ENCODE measurements around the gene MTO1.
"Not testable (repeated sequence)": the region's sequence is repeated elsewhere in the genome, so short reads cannot be mapped to it uniquely, and the experiment has no call there.

The MTO1 gene, protein sequence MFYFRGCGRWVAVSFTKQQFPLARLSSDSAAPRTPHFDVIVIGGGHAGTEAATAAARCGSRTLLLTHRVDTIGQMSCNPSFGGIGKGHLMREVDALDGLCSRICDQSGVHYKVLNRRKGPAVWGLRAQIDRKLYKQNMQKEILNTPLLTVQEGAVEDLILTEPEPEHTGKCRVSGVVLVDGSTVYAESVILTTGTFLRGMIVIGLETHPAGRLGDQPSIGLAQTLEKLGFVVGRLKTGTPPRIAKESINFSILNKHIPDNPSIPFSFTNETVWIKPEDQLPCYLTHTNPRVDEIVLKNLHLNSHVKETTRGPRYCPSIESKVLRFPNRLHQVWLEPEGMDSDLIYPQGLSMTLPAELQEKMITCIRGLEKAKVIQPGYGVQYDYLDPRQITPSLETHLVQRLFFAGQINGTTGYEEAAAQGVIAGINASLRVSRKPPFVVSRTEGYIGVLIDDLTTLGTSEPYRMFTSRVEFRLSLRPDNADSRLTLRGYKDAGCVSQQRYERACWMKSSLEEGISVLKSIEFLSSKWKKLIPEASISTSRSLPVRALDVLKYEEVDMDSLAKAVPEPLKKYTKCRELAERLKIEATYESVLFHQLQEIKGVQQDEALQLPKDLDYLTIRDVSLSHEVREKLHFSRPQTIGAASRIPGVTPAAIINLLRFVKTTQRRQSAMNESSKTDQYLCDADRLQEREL

DNA sequence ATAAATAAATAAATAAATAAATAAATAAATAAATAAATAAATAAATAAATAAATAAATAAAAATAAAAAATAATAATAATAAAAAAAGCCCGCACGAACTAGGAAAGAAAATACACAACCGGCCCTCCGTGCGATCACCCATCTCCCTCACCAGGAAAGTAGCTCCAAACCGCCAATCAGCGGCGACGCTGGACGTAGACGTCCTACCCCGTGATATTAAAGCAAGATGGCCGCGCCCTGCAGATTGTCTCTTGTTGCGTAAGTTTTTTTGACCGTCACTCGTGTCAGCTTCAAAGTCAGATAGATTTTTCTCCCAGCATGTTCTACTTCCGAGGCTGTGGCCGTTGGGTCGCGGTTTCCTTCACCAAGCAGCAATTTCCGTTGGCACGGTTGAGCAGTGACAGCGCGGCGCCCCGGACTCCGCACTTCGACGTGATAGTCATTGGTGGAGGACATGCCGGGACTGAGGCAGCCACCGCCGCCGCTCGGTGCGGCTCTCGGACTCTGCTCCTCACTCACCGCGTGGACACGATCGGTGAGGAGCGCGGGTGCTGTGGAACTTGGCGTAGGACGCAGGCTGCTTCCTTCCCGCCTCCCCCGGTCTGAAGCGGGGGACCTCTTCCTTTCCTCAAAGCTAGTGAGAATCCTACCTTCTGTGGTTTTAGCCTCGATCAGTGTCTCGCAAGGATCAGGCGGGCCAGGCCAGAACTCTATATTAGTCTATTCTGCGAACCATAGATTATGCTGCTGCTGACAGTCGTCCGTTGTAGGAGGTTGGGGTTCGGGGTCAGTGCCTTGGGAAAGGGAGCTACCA, at the start of gene MTO1:
MTO1 (plus strand) TSS at position 201 of the 814 bp plus-strand sequence; CDS start at position 319, 118 bp downstream.
- DNase-seq (ENCODE audit: low read depth in 2 of 2): peak; percentile 65 to 74

DNA sequence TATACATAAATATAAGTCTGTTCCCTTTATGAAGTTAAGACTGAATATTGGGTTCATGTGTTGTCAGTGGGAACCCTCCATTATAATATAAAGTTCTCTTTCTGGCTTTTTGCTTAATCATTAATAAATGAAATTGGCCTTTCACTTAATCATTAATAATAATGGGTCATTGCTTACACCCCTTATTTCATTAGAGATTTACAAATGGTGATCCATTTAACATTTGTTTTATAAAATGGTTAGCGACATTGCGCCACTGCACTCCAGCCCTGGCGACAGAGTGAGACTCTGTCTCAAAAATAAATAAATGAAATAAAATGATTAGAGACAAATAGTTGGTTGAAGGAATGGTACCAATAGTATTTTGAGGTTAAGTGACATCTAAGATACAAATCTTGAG, 48.4 kb upstream of the MTO1 start:
- no peak for DNase-seq (ENCODE audit: low read depth in 2 of 2)

DNA sequence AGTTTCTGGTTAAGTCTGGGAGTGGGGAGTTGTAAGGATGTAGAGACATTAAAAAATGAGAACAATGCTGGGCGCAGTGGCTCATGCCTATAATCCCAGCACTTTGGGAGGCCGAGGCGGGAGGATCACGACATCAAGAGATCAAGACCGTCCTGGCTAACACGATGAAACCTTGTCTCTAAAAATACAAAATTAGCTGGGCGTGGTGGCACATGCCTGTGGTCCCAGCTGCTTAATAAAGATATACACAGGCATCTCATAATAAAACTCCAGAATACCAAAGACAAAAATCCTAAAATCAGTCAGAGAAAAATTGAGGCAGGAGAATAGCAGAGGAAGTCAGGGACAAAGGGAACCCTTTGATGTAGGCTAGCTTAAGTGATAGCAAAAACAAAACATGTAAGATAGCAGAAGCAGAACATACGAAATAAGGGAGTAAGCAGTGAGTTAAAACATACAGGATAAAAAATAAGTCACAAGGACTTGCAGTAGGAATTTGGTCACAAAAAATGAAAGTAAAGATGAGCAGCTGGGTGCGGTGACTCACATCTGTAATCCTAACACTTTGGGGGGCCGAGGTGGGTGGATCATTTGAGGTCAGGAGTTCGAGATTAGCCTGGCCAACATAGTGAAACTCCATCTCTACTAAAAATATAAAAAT, 43.3 kb upstream of the MTO1 start:
- DNase-seq (ENCODE audit: low read depth in 2 of 2): no peak

DNA sequence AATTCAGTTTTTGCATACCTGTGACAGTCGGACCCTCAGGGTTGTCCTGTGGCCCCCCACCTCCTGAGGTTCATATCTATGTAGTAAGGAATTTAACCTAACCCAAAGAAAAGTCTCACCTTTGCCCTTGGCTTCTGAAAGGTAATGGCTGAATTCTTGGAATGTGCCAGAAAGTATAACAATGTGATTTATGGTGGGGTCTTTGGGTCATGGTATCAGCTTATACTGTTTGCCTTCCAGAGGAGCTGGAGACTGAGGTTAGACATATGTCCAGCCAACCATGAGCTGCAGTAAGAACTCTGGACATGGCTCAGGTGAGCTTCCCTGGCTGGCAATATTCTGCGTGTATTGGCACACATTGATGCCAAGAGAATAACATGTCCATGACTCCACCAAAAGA, 40.0 kb upstream of the MTO1 start:
- no peak for DNase-seq (ENCODE audit: low read depth in 2 of 2)

DNA sequence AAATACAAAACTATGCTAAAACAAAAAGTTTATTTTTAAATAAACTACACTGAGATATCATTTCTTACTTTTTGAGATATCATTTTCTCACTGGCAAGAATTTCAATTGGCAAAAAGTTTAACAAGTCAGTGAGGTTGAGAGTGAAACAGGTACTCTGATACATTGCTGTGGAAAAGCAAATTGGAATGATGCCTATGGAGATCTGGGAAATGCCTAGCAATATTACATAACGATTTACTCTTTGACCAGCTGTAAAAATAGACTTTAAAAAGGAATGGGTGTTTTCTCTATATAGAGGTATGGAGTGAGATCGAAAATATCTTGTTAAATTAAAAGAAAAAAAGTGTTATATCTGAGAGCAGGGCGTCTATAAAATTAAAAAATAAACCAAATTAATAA, 26.3 kb upstream of the MTO1 start:
- no peak for DNase-seq (ENCODE audit: low read depth in 2 of 2)

DNA sequence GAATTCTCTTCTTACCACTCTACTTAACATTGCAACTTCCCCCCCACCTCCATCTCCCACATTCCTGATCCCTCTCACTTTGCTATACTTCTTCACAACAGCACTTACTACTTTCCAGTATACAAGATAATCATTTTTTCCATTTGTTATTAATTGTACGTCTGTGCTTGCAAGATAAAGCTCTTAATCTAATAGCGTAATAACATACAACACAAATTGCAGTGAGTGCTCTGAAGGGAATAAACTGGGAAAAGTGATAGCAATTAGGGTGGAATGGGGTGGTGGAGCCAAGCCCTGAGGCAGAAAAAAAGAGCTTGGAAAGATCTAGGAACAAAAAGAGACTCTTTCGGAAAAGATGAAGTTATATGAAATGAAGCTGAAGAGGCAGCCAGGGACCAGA, 18.0 kb upstream of the MTO1 start:
- DNase-seq (ENCODE audit: low read depth in 2 of 2): no peak

DNA sequence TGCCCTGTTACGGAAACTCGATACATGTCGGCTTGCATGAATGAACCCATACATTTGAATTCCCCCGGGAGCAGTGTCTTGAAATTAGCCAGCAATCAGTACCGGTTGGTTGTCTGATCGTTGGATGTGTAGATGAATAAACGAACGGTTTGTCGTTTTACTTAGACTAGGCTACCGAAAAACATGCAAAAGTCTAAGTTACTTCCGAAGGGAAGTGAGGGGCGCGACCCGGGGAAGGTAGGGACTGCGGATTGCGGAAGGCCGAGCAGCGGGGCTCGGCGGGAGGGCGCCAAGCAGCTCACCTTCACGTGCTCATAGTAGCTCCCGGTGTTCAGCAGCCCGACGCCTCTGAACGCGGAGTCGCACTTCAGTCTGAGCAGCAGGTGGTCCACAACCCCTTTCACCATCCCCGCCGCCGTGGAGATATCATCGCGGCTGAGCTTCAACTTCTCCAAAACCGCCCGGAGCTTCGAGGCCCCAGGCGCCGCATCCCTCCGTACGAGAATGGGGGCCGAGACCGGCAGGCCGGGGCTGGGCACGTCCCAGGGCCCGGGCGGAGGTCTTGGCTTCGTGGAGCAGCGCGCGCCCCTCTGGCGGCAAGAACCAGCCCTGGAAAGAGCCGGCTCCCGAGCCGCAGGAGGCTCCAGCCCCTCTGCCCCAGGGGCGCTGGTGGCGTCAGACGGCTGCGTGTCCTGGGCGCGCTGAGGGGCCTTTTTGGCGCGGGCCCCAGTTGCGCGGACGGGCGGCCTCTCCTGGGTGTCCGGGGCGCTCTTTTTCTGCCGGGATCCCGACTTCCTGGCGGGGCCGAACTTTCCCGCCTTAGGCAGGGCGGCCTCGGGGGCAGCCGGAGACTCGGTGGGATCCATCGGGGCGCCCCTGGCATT, 10.1 kb upstream of the MTO1 start:
- DNase-seq (ENCODE audit: low read depth in 2 of 2): no peak

DNA sequence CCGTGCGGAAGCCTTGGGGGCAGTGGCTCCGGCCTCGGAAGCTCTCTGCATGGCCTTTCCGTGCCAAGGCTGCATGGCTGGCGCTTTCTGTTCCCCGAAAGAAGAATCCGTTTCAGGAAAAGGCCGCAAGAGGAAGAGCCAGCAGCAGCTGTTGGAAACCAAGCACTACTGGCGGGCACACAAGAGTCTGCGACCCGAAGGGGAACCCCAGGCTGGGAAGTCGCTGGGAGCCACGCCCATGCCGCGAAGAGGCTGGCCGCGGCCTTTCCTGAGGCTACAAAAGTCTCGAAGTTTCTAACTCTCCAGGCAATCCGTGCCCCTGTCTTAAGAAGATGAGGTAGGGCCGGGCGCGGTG, 9.5 kb upstream of the MTO1 start, which contains the start of gene CGAS:
CGAS (minus strand) TSS at position 191 of the 355 bp plus-strand sequence; CDS start at position 75, 116 bp downstream.
- peak; percentile 53 to 56 for DNase-seq (ENCODE audit: low read depth in 2 of 2)

DNA sequence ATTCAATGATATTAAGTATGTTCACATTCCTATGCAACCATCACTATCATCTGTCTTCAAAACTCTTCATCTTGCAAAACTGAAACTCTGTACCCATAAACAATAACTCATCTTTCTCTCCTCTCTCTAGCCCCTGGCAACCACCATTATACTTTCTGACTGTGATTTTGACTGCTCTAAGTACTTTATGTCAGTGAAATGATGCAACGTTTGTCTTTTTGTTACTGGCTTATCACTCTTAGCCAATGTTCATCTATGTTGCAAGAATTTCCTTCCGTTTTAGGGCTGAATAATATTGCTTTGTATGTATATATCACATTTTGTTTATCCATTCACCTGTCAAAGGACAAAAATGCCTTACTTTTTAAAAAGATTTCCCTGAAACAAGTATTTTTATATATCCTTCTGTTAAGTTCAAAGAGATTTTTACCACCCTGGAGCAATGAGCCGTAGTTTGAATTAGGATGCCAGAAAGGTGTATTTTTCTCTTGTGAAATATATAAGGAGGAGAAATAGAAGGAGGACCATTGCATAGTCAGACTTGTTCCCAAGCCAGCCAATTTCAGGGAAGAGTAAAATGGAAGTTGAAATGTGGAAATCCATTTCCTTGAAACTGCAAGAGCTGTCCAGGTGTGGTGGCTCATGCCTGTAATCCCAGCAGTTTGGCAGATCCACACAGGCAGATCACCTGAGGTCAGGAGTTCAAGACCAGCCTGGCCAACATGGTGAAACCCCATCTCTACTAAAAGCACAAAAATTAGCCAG, 5.5 kb upstream of the MTO1 start:
- no peak for DNase-seq (ENCODE audit: low read depth in 2 of 2)

DNA sequence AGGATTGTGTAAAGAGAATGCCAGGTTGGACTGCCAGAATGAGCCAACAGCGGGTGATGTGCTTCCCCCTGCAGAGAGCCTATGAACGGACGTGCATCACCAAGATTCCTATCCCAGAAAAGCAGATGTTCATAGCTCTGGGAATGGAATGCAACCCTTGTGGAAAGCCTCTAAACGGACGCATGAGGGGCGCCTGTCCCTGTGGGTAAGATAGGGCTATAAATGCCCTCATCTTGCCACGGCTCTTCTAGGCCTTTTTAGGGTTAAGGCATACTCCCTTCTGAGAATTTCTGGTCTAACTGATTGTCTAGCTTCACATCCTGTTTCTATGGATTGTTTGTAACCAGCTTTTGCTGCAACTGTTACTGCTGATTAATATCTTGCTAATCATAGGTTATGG, 2.1 kb upstream of the MTO1 start:
- DNase-seq (ENCODE audit: low read depth in 2 of 2): not testable (repeated sequence)

DNA sequence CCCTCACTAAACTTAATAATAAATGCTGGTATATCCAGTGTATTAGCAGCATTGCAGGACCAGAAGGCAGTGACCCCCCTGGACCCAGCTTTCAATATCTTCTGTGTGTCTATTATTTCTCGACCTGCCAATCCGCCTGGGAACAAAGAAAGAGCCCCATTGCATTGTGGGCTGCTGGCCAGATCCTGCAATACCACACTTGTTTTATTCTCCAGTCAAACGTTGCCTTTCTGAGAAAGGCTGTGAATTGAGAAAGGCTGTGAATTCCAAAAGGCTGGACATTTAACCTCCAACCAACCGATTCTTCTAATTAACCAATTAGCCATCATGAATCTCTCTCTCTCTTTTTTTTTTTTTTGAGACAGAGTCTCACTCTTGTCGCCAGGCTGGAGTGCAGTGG, 1.5 kb upstream of the MTO1 start:
- DNase-seq (ENCODE audit: low read depth in 2 of 2): no peak

DNA sequence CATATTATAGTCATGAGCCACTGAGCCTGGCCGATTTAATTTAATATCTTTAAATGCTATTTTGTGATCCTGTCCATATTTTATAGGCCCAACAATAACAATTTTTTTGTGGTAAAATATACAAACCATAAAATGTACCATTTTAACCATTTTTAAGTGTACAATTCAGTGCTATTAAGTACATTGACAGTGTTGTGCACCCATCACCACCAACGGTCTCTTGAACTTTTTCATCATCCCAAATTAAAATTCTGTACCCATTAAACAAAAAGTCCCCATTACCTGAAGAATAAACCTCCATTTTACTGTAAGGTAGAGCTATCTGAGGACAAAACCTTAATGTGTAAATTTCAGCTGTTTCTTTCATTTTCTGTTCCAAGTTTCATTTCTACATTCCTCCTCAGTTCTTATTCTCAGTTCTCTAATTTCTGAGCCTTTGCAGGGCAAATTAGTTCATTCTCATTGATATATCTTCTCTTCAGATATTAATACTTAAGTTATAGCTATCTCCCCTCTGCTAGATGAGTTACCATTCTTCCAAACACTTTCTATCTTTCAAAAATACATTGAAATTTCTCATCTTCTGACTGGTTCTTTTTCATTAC, 10.3 kb downstream of the MTO1 start:
- no peak for DNase-seq (ENCODE audit: low read depth in 2 of 2)

DNA sequence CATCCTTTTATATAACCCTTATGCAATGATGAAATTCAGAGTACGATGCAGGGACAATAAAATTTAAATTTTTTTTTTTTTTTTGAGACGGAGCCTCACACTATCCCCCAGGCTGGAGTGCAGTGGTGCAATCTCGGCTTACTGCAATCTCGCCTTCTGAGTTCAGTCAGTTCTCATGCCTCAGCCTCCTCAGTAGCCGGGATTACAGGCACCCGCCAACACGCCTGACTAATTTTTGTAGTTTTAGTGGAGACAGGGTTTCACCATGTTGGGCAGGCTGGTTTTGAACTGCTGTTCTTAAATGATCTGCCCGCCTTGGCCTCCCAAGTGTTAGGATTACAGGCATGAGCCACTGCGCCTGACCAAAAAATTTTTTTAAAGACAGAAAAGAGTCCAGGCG, 15.2 kb downstream of the MTO1 start:
- DNase-seq (ENCODE audit: low read depth in 2 of 2): no peak

DNA sequence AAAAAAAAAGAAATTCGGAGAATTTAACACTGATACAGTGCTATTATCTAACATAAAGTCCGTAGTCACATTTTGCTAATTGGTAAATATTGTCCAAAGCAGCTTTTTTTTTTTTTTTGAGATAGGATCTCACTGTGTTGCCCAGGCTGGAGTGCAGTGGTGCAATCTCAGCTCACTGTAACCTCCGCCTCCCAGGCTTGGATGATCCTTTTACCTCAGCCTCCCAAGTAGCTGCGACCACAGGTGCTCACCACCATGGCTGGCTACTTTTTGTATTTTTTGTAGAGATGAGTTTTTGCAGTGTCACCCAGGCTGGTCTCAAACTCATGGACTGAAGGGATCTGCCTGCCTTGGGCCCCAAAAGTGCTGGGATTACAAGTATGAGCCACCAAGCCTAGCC, 15.9 kb downstream of the MTO1 start:
- DNase-seq (ENCODE audit: low read depth in 2 of 2): no peak

DNA sequence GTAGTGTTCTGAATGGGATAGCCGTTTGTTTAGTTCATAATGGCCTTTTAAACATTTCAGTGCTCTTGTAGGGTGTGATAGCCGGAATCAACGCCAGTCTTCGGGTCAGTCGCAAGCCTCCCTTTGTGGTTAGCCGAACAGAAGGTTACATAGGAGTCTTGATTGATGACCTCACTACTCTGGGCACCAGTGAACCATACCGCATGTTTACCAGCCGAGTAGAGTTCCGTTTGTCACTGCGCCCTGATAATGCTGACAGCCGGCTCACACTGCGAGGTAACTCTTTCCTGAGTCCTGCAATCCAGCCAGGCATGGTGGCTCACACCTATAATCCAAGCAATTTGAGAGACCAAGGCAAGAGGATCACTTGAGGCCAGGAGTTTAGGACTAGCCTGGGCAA, 20.4 kb downstream of the MTO1 start:
- no peak for DNase-seq (ENCODE audit: low read depth in 2 of 2)

DNA sequence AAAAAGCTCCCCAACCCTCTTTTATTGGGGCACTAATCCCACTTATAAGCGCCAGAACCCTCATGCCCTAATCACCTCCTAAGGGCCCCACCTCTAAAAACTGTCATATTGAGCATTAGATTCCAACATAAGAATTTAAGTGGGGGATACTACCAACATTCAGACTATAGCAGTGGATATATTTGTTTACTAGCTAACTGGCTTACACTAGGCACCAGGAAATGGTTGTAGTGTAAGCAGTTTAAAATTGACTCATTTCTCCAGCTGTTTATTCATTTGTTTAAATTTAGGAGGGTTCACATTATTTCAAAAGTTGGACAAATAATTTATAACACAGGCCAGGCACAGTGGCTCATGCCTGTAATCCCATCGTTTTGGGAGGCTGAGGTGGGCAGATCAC, 22.9 kb downstream of the MTO1 start:
- no peak for DNase-seq (ENCODE audit: low read depth in 2 of 2)

DNA sequence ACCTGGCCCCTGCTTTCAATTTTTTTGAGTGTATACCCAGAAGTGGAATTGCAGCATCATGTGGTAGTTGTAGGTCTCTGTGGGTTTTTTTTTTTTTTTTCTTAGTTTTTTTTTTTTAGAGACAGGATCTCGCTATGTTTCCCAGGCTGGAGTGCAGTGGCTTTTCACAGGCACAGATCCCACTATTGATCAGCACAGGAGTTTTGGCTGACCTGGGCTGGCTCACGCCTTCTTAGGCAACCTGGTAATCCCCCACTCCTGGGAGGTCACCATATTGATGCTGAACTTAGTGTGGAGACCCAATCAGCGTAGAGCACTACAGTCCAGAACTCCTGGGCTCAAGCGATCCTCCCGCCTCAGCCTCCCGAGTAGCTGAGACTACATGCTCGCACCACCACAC, 25.9 kb downstream of the MTO1 start:
- no peak for DNase-seq (ENCODE audit: low read depth in 2 of 2)

DNA sequence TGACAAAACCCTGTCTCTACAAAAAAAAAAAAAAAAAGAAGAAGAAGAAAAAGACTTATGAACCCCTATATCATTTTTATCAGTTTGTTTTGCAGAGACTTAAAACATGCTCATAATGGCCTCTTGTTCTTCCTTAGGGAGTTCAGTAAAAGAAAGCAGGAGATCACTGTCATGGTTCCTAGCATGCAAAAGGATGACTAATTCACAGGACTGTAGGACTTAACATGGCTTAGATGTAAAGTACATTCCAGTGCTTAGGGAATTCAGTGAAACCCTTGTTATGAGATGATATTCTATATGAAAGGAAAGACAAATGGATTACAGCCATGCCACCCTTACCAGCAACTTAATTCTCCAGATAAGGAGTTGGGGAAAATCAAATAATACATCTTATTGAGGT, 29.8 kb downstream of the MTO1 start:
- DNase-seq (ENCODE audit: low read depth in 2 of 2): no peak

DNA sequence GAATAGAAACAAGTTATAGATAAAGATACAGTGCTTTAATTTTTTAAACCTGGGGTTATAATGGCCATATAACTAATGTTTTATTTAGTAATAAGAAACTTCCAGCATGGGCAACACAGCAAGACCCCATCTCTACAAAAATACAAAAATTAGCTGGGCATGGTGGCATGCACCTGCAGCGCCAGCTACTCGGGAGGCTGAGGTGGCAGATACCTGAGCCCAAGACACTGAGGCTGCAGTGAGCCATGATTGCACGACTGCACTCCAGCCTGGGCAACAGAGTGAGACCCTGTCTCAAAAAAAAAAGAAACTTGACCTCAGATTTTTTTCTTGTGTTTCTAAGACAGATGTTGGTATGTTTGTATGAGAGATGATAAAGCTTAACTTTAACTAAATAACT, 36.4 kb downstream of the MTO1 start:
- no peak for DNase-seq (ENCODE audit: low read depth in 2 of 2)
